GM19324 (cell line): ENCODE data around the gene C16orf95.
"Not testable (repeated sequence)": the region's sequence is repeated elsewhere in the genome, so short reads cannot be mapped to it uniquely, and the experiment has no call there.

ENCODE experiments used
- ATAC-seq: cut with Tn5 transposase; IDR thresholded peaks from one replicate; pipeline ENCODE4 v1.9.1; 2021; ENCODE audit warnings: mild to moderate bottlenecking, moderate library complexity; ENCODE audit not compliant: unreplicated experiment, low FRiP score

Gene C16orf95

GRCh38 chr16:87316923-87317749 is at the start of gene C16orf95:
C16orf95 (minus strand) TSS chr16:87317392; CDS start chr16:87317242, 150 bp downstream.
- ATAC-seq, result peak; percentile 88

- no peak for ATAC-seq
Measured at GRCh38 chr16:87366930-87367329, 49.7 kb upstream of the C16orf95 start.

GRCh38 chr16:87366288-87366687 is 49.1 kb upstream of the C16orf95 start:
- no peak for ATAC-seq

- no peak for ATAC-seq
Measured at GRCh38 chr16:87365021-87365713, 48.0 kb upstream of the C16orf95 start.

GRCh38 chr16:87363771-87364455 is 46.7 kb upstream of the C16orf95 start:
- no peak for ATAC-seq

GRCh38 chr16:87362828-87363559 is 45.8 kb upstream of the C16orf95 start:
- ATAC-seq, result not testable (repeated sequence)

- ATAC-seq, result no peak
Measured at GRCh38 chr16:87361916-87362619, 44.9 kb upstream of the C16orf95 start.

- no peak for ATAC-seq
Measured at GRCh38 chr16:87360862-87361610, 43.8 kb upstream of the C16orf95 start.

GRCh38 chr16:87359121-87359520 is 41.9 kb upstream of the C16orf95 start:
- no peak for ATAC-seq

- no peak for ATAC-seq
Measured at GRCh38 chr16:87358696-87359095, 41.5 kb upstream of the C16orf95 start.

GRCh38 chr16:87358250-87358649 is 41.1 kb upstream of the C16orf95 start:
- no peak for ATAC-seq

- ATAC-seq, result no peak
Measured at GRCh38 chr16:87356491-87356853, 39.3 kb upstream of the C16orf95 start.

- no peak for ATAC-seq
Measured at GRCh38 chr16:87353613-87354012, 36.4 kb upstream of the C16orf95 start.

GRCh38 chr16:87352818-87353217 is 35.6 kb upstream of the C16orf95 start:
- ATAC-seq, result no peak

GRCh38 chr16:87351320-87351698 is 34.1 kb upstream of the C16orf95 start:
- no peak for ATAC-seq

GRCh38 chr16:87350681-87351319 is 33.6 kb upstream of the C16orf95 start:
- no peak for ATAC-seq

- no peak for ATAC-seq
Measured at GRCh38 chr16:87350031-87350430, 32.8 kb upstream of the C16orf95 start.

- ATAC-seq, result no peak
Measured at GRCh38 chr16:87348616-87349157, 31.5 kb upstream of the C16orf95 start.
